NCI-H82 (cell line): ENCODE results near the gene PLCD3.
A peak's percentile ranks its signal among the peaks of the same experiment; 100 is the strongest.

Experiments
- DNase-seq: peaks from one replicate; lab custom pipeline; 2025; lab: John Stamatoyannopoulos, UW

Gene PLCD3

GRCh38 chr17:45117334-45117733, 15.0 kb downstream of the PLCD3 start:
- no peak for DNase-seq

DNA sequence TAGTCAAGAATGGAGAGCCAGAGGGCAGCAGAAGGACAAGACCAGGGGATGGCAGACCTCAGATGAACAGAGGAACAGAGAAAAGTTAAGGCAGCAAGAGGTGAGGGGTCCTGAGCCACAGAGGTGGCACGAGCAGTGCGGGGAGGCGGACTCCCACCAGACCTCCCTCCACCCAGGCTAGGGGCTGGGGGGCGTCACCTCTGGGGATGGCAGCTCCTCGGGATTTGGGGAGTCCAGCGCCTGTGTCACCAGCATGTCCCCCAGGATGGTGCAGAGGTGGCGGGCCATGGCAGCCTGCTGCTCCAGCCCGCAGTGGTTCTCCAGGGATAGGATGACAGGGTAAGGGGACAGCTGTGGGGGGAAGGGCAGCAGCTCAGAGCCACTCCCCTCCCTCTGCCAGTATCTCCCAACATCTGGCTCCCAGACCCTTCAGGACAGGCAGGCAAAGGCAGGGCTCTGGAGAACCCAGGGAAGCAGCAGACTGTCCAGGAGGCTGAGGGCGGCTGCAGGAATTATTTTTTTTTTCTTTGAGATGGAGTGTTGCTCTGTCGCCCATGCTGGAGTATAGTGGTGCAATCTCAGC, 15.8 kb downstream of the PLCD3 start:
- DNase-seq, result peak; percentile 56

DNA sequence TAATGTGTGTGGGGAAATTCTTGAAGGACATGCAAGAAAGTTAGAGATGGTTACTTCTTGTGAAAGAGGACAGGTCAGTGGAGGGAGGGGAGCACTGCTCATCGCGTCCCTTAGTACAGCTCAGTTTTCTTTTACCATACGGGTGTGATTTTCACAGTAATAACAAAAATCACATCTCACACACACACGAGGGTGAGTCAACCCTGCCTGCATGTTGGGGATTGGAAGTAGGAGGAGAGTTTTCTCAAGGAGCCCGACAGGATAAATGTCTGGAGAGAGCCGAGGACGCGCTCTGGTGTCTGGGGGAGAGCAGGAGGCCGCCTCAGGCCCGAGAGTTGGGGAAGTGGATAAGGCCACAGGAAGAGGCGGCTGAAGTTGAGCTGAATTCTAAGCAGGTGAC, 16.4 kb downstream of the PLCD3 start:
- DNase-seq, result no peak

DNA sequence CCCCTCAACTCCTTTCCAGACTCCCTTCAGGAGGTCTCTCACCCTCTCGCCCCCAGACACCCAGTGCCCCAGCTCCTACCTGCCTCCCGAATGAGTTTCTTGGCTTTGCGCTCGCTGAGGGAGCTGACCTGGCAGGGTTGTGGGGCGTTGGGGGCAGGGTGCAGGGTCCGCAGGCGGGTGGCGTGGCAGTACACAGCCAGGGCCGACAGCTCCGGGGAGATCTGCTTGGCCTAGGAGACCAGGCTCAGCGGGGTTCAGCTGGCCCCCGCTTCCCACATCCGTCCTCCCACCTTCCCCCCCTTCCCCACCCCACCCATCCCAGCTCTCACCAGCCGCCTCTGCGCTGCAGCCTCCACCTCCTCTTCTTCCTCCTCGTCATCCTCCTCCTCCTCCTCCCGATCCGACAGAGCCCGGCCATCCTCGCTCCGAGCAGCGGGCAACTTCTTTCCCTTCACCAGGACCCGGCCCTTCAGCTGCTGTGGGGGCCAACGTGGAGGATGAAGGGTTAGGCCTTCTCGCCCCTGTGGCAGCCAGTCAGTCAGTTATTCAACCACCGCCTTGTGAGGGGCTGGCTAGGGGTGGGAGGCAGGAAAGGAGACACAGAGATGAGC, 17.2 kb downstream of the PLCD3 start:
- DNase-seq, result no peak

DNA sequence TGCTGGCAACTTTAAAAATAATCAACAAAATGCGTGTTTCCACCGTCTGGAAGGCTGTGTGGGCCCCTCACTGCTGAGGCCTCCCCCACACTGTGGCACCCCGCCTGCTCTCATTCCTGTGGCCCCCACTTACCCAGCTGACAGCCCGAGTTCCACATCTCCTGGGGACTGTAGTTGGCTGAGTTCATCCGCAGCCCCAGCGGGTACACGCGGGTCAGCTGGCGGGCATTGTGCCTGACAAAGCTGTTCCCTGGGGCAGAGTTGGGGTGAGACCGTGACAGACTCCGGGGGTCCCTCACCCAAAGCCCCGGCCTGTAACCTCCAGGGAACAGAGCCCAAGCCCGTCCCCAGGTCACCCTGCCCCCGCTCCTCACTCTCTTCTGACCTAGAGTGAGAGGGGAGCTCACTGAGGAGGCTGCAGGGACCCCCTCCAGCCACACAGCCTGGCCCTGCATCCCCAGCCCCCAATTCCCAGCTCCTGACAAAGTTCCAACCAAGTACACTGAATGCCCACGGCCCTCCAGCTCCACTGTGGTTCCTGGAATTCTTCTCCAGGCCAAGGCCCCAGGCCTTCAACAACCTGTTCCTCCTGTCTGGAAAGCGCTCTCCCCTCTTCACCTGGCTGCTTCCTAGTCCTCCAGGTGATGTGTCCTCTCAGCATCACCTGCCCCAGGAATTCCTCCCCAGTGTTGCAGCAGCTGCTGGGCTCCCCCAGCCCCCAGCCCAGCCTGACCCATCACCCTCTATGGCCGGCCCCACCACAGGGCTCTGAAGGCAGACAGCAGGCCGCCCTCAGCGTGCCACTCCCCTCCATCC, 18.0 kb downstream of the PLCD3 start:
- no peak for DNase-seq

DNA sequence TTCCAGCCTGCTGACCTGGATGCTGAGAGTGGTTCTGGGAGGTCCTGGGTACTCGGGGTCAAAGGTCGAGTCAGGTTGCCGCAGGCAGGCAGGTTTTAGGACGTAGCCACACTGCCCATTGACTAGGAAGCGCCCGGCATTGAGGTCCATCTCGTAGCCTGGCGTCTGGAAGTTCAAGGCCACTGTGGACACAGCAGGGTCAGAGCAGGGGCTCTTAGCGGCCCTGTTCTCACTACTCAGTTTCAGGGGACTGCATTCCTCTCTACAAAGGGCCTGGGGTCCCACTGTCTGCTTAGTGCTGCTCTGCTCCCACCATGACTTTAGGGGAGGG, 18.9 kb downstream of the PLCD3 start:
- no peak for DNase-seq

GRCh38 chr17:45112559-45113423, 19.5 kb downstream of the PLCD3 start:
- DNase-seq, result no peak

DNA sequence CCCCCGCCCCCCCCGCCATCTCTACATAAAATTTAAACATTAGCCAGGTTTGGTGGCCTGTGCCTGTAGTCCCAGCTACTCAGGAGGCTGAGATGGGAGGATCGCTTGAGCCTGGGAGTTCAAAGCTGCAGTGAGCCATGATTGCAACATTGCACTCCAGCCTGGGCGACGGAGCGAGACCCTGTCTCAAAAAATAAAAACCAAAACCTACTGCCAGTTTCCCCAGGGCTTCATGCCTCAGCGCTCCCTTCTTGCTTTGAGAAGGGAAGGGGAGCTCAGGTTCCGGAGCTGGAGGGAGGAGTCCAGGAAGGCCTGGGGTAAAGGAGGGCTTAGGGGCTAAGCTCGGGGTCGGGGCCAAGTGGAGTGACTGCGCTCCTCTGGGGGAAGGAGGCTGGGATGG, 20.5 kb downstream of the PLCD3 start:
- DNase-seq, result no peak

DNA sequence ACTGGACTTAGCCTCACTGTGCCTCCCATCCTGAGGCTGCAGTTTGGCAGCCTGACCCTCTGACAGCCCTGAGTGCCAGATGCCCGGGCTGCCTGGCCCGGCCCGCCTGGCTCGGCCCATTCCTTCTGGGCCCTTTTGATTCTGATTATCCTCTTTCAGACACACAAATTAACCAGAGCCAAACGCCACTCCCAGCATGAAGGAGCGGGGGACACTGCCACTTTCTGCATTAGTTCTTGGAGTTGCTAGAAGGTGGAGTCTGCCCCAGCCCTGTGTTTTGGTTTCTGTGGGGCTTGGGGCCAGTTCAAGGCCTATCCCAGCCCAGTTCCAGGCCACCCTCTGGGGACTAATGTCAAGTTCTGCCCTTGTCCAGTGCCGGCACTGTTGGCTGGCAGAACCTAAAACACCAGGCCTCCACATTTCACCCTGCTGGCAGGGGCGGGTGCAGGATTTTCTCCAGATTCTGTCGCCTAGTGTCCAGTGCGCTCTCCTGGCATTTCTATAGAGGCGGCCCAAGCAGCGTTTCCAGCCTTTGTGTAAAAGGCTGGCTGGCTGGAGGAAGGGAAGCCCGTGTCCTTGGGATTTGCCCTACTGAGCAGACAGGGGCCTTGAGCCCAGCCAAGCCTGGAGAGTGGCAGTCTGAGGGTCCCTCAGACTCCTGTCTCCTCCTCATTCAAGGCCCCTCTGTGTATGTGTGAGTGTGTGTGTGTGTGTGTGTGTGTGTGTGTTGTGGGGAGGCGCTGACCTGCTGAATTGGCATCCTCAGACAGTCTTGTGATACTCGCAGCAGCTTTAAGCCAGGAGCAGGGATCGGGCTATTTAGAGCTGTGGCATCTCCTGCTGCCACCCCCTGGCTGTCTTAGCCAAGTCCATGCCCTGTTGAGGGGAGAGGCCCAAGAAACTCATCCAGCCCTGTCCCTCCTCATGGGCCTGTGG, 21.4 kb downstream of the PLCD3 start:
- DNase-seq, result no peak

DNA sequence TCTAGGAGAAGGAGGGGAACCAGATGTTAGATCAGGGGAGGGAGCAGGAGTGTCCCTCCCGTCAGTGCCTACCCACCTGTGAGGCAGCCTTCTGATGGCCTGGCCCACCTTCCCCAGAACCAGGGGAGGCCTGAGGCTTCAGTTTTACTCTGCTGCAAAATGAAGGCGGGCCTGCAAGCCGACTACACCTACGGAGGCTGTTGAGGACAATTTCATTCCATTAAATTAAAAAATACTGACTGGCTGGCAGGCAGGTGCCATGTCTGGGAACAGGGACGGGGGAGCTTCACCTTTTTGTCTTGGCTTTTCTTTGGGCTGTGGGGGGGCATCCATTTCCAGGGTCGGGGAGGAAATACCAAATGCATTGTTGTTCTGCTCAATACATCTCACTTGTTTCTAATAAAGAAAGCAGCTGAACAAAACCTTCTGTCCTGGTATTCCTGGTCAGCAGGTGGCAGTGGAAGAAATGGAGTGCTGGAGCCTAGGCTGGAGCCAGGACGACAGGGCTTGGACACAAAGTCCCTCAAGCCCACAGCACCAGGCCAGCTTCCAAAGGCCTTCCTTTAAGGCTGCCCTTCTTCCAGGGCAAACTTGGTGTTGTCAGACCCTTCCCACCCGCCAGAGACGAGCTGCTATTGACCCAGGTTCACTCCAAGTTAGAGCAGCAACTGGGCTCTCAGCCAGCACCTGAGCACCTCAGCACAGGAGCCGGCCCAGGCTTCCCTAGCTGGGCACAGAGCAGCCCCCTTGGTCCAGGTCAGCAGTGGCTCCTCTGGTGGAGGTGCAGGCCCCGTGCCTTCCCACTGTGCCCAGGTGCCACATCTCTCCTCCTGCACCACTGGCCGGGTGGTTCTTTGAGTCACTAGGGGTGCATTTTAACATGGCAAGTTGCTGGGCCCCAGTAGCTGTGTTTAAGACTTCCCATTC, 23.5 kb downstream of the PLCD3 start:
- no peak for DNase-seq

DNA sequence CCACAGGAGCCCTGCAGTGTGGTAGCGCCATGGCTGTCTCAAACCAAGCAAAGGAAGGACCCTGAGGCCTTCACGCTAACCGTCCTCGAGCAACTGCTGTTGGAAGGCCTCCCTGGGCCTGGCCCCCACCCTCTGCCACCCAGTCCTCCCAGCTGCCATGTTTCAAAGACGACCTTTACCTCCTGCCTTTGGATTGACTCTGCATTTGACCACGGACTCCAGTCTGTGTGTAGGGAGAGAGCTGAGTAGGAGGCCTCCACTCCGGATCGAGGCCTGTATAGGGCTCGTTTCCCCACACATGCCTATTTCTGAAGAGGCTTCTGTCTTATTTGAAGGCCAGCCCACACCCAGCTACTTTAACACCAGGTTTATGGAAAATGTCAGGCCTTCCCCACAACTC, 24.3 kb downstream of the PLCD3 start:
- DNase-seq, result no peak

- DNase-seq, result no peak
Measured at GRCh38 chr17:45107293-45108010, 24.9 kb downstream of the PLCD3 start.

- DNase-seq, result no peak
Measured at GRCh38 chr17:45106582-45106981, 25.7 kb downstream of the PLCD3 start.

DNA sequence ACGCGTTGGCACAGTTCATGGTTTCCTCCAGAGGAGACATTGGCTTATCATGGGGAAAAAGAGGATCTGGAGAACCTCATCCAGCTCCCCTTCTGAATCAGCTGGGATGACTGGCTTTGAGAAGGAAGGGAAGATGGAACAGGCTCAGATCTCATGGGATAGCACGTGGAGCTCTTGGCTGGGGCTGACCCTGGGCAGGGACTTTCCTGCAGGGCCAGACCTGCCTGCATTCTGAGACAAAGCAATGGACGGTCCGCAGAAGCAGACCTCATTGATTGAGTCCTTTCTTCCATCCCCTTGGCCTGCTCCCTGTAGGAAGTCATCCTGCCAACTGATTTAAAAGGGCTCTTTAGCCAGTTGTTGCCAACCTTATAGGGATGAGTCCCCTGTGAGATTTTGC, 26.2 kb downstream of the PLCD3 start:
- DNase-seq, result no peak

- no peak for DNase-seq
Measured at GRCh38 chr17:45104907-45105624, 27.2 kb downstream of the PLCD3 start.

GRCh38 chr17:45104497-45104896, 27.8 kb downstream of the PLCD3 start:
- no peak for DNase-seq

GRCh38 chr17:45104029-45104428, 28.3 kb downstream of the PLCD3 start:
- no peak for DNase-seq

GRCh38 chr17:45103269-45103795, 29.0 kb downstream of the PLCD3 start:
- no peak for DNase-seq

GRCh38 chr17:45102856-45103255, 29.5 kb downstream of the PLCD3 start:
- DNase-seq, result no peak
